ENCODE results near the gene TUBA3E. TPM values are rescaled to one million over a fixed set of nuclear protein-coding genes. Genes with fewer than 3 reads are reported as not detected.
"Not testable (repeated sequence)": the region's sequence is repeated elsewhere in the genome, so short reads cannot be mapped to it uniquely, and the experiment has no call there.

TUBA3E gene
- total RNA-seq, 6 experiments from 2014 or later = not detected

DNA sequence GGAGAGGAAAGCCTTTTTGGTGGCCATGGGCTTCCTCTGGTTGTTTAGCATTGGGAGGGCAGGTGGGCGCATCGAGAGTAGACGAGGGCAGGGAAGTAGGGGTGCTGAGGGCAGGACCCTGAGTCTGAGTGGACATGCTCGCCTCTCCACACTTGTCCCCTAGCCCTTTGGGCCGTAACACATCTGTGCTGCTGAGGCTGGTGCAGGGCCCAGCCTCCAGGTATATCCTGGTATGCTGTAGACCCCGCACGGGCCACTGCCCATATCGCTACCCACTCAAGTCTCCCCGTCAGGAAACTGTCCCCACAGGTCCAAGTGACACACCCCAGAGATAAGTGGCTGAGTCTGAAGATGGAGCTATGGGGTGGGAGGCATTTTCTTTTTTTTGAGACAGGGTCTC is 39.6 kb downstream of the TUBA3E start:
- no peak overlapping the region for H3K27ac ChIP-seq
- no peak overlapping the region for H3K4me3 ChIP-seq
- ATAC-seq (no peak), DNase-seq (no peak)
- no peaks in the 10 kb centered on the region for H3K4me1 ChIP-seq
- TF ChIP-seq, protein P1, sequence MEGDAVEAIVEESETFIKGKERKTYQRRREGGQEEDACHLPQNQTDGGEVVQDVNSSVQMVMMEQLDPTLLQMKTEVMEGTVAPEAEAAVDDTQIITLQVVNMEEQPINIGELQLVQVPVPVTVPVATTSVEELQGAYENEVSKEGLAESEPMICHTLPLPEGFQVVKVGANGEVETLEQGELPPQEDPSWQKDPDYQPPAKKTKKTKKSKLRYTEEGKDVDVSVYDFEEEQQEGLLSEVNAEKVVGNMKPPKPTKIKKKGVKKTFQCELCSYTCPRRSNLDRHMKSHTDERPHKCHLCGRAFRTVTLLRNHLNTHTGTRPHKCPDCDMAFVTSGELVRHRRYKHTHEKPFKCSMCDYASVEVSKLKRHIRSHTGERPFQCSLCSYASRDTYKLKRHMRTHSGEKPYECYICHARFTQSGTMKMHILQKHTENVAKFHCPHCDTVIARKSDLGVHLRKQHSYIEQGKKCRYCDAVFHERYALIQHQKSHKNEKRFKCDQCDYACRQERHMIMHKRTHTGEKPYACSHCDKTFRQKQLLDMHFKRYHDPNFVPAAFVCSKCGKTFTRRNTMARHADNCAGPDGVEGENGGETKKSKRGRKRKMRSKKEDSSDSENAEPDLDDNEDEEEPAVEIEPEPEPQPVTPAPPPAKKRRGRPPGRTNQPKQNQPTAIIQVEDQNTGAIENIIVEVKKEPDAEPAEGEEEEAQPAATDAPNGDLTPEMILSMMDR (IDR thresholded peaks at IDR 0.05) = no peak
- TF ChIP-seq POLR2A (IDR thresholded peaks at IDR 0.05) = no peak
- H3K36me3 ChIP-seq = peaks cover 0 to 10% (median under 1%) of the 10 kb centered on the region in 4 donors
- 100% methylated on average over 1 of the region's 9 CpGs for WGBS (ENCODE audit: insufficient coverage, low coverage, low lambda C conversion rate, missing lambda C conversion rate)
- H3K9me3 ChIP-seq = no peaks in the 10 kb centered on the region
- H3K27me3 ChIP-seq = no peaks in the 10 kb centered on the region
- intact Hi-C loops (cut with DNase I) = no loop called here

DNA sequence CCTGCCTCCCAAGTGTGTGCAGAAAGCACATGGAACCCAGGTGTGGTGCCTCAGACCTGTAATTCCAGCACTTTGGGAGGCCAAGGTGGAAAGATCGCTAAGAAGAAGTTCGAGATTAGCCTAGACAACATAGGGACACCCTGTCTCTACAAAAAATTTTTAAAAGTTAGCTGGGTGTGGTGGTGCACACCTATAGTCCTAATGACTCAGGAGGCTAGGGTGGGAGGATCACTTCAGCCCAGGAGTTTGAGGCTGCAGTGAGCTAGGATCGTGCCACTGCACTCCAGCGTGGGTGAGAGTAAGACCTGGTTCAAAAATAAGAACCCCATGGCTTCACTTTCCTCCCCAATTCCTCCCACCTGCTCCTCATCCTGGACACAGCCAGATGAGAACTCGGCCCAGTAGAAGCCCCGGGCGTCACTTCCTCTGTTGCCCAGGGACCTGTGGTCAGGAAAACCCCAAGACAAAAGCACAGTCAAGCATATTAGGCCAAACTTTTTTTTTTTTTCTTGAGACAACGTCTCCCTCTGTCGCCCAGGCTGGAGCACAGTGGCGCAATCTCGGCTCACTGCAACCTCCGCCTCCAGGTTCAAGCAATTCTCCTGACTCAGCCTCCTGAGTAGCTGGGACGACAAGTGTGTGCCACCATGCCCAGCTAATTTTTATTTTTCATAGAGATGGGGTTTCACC is 40.3 kb downstream of the TUBA3E start:
- H3K27ac ChIP-seq; H3K36me3 ChIP-seq; DNase-seq; H3K4me3 ChIP-seq; H3K4me1 ChIP-seq; intact Hi-C loops (cut with DNase I); H3K9me3 ChIP-seq; H3K27me3 ChIP-seq; ATAC-seq: not testable (repeated sequence)
- WGBS (ENCODE audit: insufficient coverage, low coverage, low lambda C conversion rate, missing lambda C conversion rate) = 70% methylated on average over 7 of the region's 13 CpGs

DNA sequence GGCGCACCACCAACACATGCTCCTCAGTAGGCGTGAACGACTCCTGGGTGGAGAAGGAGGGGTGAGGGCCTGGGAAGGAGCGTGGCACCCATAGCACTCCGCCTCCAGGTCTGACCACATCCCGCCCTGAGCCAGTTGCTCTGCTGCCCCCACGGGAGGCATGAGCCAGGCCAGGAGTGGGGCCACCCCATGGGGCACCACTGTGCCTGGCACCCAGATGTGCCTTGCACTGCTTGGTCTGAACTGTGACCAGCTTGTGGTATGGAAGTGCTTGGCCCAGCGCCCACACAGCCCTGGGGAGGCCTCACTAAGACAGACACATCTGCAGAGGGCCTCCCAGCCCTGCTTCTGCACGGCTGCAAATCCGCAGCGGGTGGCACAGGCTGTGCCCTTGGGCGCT is 40.9 kb downstream of the TUBA3E start:
- H3K36me3 ChIP-seq; H3K4me3 ChIP-seq; DNase-seq; intact Hi-C loops (cut with DNase I); H3K27me3 ChIP-seq; H3K4me1 ChIP-seq; ATAC-seq; H3K27ac ChIP-seq; H3K9me3 ChIP-seq: not testable (repeated sequence)
- no CpG with 5 or more reads among the region's 12 CpGs for WGBS (ENCODE audit: insufficient coverage, low coverage, low lambda C conversion rate, missing lambda C conversion rate)

DNA sequence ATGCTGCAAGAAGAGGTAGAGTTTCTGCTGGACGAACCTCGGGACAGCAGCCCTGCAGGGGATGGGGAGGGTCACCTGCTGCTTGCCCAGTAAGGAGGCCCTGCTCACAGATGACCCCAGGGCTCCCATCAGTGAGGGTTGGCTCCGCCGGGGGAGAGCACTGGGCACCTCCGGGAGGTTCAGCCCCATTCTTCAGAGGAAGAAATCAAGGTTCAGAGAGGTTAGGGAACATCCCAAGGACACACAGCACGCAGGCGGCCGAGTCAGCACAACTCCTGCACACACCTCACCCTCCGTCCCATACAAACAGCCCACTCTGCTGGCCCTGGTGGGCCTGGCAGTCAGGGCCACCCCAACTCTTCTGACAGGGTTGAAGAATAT is 41.6 kb downstream of the TUBA3E start:
- Histone ChIP-seq H3K4me1 (no peaks in the 10 kb centered on the region), H3K9me3 (no peaks in the 10 kb centered on the region), H3K4me3 (no peak overlapping the region), H3K36me3 (peaks cover 0 to 4% (median 0%) of the 10 kb centered on the region in 4 donors), H3K27ac (no peak overlapping the region), H3K27me3 (no peaks in the 10 kb centered on the region)
- intact Hi-C loops (cut with DNase I) = no loop called here
- TF ChIP-seq, protein P1 (IDR thresholded peaks at IDR 0.05) = no peak
- no peak for TF ChIP-seq POLR2A (IDR thresholded peaks at IDR 0.05)
- ATAC-seq (no peak), DNase-seq (no peak)
- 88% methylated on average over 3 of the region's 9 CpGs for WGBS (ENCODE audit: insufficient coverage, low coverage, low lambda C conversion rate, missing lambda C conversion rate)

DNA sequence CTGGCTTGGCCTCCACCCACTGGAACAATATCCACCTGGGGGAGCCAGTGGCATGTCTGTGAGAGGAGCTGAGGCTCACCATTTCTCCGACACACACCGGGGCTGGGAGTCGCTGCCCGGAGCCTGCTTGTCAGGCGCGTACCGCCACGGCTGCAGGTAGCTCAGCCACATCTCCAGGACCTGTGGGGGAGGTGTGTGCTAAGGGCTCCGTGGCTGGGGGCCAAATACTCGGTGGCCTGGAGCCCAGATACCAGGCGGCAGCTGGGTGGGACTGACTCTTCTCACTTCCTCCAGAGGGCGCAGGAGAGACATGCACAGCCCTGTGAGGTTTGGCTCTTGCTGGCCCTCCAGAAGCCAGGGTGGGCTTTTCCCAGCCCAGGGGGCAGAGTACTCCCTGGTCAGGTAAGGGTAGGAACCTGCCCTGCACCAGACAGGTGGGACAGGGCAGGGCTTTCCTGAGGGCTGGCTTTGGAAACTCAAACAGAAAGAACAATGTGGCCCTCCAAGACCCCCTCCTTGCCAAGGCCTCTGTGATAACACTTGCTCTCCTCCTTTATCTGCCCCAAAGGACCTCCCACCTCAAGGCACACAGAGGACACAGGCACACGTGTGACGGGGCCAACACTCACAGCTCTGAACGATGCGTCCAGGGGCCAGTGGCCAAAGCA is 42.1 kb downstream of the TUBA3E start:
- DNase-seq = peak; percentile 59 to 79 (median 73)
- intact Hi-C loops (cut with DNase I); H3K4me3 ChIP-seq; H3K36me3 ChIP-seq; H3K9me3 ChIP-seq; H3K27me3 ChIP-seq; H3K27ac ChIP-seq; H3K4me1 ChIP-seq: not testable (repeated sequence)
- TF ChIP-seq, protein P1 (IDR thresholded peaks at IDR 0.05) = peak; percentile 43 to 60 (median 46)
- ATAC-seq = peak; percentile 71 to 95 (median 87)
- WGBS (ENCODE audit: insufficient coverage, low coverage, low lambda C conversion rate, missing lambda C conversion rate) = no CpG with 5 or more reads among the region's 16 CpGs
